GM18502 (cell line): Measurements from ENCODE around the gene TXN2.

ENCODE experiments used
- ATAC-seq: cut with Tn5 transposase; IDR thresholded peaks from one replicate; pipeline ENCODE4 v1.9.1; 2021; ENCODE audit warnings: mild to moderate bottlenecking; ENCODE audit not compliant: unreplicated experiment, poor library complexity

TXN2 gene

GRCh38 chr22:36491155-36491554 is 9.7 kb upstream of the TXN2 start:
- ATAC-seq: no peak

DNA sequence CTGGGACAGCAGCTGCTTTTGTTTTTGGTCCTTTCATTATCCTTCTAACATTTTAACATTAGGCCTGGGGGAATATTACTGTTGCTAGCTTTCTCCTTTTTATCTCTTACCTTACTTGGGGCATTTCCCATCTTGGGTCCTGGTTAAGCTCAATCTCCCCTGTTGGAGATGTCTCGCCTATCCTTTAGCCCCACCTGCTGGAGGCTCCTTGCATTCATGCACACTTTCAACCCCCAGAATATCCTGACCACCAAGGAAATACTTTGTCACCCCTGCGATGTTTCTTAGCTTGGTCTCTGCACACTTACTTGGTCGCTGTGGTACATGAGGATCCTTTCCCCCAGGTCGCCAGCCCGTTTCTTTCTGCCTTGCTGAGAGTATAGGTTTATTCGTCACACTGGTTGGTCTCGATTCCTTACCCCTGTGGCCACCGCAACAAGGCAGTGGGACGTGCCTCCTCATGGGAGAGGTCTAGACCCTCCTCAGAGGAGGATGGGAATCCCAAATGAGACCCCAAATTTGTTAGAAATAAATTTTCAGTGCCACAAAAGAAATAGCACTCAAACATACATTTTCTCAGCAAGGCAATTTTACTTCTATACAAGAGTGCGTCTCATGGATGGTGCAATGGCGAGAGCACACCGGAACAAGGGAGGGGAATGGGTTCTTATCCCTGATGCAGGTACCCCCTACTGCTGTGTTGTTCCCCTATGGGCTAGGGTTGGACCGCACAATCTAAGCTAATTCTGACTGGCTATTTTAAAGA is 5.4 kb upstream of the TXN2 start:
- ATAC-seq: no peak

GRCh38 chr22:36480941-36481392 is 473 bp downstream of the TXN2 start:
- no peak for ATAC-seq

DNA sequence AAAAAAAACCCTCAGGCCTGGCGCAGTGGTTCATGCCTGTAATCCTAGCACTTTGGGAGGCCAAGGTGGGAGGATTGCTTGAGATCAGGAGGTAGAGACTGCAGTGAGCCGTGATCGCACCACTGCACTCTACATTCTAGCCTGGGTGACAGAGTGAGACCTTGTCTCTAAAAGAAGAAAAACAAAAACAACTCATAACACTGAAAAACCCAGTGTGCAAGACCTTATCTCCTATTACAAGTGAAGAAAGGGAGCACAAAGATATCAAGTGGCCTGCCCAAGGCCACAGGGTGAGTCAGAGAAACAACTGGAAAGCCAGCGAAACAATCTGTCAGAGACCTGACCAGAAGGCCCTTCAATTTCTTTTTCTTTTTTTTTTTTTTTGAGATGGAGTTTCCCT is 2.5 kb downstream of the TXN2 start:
- no peak for ATAC-seq

DNA sequence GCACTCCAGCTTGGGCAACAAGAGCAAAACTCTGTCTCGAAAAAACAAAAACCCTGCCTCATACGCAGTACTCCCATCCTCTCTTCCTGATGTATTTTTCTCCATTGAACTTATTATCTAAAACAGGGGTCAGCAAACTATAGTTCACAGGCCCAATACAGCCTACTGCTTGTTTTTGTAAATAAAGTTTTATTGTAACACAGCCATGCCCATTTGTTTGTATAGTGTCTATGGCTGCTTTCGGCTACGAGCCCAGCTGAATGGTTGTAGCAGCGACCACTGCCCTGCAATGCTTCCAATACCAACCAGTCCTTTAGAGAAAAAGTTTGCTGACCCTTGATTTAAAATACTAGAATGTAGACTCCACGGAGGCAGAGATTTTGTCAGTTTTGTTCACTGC is 6.1 kb downstream of the TXN2 start:
- no peak for ATAC-seq

DNA sequence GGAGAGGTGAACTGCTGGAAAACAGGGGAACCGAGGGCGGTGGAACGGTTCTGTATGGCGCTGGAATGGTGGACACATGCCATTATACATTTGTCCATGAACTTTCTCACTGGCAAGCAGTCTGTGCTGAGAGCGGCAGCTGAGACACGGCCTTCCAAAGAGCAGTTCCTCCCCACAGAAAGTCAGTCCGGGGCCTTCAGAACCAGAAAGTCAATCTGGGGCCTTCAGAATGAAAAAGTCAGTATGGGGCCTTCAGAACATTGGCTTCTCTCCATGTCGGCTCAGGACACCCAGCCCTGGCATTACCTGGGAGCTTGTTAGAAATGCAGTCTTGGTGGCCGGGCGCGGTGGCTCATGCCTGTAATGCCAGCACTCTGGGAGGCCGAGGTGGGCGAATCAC is 8.8 kb downstream of the TXN2 start:
- no peak for ATAC-seq

DNA sequence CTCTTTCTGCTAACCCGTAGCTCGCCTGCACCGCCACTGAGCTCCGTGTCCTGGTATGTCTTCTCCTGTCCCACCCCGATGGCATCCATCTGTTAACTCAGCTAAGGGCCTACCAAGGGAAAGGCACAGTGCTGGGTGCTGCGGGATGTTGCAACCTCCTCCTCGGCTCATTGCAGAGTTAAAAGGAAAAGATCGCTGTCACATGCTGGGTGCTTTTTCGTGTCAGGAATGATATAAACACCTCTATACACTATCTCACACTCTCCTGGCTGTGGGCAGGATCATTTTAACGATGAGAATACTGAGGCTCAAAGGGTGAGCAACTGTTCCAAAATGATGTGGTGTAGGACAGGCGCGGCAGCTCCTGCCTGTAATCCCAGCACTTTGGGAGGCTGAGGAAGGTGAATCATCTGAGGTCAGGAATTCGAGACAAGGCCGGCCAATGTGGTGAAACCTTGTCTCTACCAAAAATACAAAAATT is 10.1 kb downstream of the TXN2 start:
- ATAC-seq: no peak

GRCh38 chr22:36470994-36471331 is 10.5 kb downstream of the TXN2 start:
- no peak for ATAC-seq

GRCh38 chr22:36470162-36470993 is 11.1 kb downstream of the TXN2 start:
- ATAC-seq: no peak

- ATAC-seq: no peak
Observed at GRCh38 chr22:36469094-36469710, 12.2 kb downstream of the TXN2 start.

GRCh38 chr22:36467946-36468345 is 13.5 kb downstream of the TXN2 start:
- no peak for ATAC-seq

- ATAC-seq: no peak
Observed at GRCh38 chr22:36467042-36467810, 14.2 kb downstream of the TXN2 start.

DNA sequence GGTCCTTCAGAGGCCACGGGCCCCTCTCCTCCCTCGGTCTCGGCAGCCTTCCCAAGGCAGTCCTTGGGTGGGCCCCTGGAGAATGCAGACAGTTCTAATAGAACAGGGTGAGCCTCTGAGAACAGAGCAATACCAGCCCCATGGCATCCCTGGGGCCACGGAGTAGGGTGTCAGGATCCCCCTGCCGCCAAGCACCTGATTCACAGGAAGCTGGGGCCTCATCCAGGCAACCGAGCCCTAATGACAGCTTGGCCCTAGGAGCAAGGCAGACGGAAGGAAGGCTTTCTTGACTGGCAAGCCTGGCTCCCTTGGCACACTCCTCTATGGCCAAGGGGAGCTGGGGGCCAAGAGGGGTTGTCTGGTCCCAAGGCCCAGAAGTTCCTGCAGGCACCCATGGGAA is 15.2 kb downstream of the TXN2 start:
- ATAC-seq: no peak

- ATAC-seq: no peak
Observed at GRCh38 chr22:36465232-36466021, 16.0 kb downstream of the TXN2 start.

DNA sequence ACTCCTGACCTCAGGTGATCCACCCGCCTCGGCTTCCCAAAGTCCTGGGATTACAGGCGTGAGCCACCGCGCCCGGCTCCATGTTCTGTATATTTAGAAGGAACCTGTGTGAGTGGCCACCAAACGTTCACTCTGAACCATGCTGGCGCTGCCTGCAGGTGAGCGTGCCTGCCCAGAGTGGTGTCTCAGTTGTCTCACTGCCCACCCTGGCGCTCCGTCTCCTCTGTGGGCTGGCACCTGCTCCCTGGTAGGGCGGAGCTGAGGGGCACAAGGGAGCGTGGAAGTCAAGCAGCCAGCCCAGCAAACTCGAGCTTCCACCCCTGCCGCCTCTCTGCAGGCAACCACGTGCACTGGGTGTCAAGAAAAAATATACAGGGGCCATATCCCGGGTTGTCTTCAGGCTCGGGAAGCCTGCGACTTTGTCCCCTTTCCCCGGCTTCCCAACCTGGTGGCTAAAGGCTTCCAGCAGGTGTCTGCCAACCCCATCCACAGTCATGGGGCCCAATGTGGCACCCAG is 16.7 kb downstream of the TXN2 start:
- ATAC-seq: no peak

GRCh38 chr22:36463783-36464184 is 17.7 kb downstream of the TXN2 start:
- no peak for ATAC-seq

DNA sequence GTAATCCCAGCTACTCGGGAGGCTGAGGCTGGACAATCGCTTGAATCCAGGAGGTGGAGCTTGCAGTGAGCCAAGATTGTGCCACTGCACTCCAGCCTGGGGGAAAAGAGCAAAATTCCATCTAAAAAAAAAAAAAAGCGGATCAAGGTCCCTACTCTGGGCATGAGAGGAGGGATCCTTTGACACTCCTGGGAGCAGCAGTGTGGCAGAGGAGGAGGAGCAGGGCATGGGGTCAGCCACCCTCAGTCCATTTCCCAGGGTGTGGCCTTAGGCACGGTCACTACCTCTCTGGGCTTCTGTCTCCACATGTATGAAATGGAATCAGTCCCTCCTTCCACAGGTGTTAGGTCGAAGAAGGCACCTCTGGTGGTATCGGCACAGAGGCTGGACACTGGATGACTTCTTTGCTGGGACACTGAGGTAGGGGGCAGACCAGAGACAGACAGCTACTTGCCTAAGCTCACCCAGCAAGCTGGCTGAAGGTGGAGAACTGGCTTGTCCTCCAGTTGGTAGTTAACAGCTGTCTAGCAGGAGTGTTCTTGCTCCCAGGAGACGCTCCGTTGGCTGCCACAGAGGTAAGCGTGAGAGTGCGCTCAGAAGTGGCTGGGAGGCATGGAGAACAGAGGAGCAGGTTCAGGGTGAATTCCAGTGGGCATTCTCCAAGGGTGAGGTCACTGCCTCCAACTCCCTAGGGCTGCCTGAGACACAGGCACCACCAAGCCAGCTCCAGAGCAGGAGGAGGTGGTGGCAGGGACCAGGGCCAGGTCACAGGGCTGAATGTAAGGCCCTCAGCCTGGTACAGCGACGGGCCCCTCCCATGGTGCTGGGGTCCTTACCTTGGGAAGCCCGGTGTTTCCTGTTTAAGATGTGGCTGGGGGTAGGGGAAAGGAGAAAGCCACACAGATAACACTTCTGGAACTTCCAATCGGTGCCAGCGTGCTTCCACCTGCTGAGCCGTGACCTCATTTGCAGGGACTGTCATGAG is 19.5 kb downstream of the TXN2 start:
- no peak for ATAC-seq

GRCh38 chr22:36460202-36460601 is 21.2 kb downstream of the TXN2 start:
- no peak for ATAC-seq
